Stimulated activated CD8-positive, alpha-beta memory T cell treated with anti-CD3 and anti-CD28 coated beads, Interleukin-15, amount 100 ng/mL, for 24 hours (primary cell): ENCODE measurements around the gene EVPL.
"Not testable (repeated sequence)": the region's sequence is repeated elsewhere in the genome, so short reads cannot be mapped to it uniquely, and the experiment has no call there.

Experiments used
- DNase-seq: peaks from one replicate; pipeline ENCODE4 v3.0.0-alpha.2; 2020; ENCODE audit warnings: low read depth

The EVPL gene

GRCh38 chr17:76048025-76048605, 21.0 kb upstream of the EVPL start:
- no peak for DNase-seq

- no peak for DNase-seq
These were observed 19.0 kb upstream of the EVPL start for GRCh38 chr17:76046064-76046463.

GRCh38 chr17:76044475-76045007, 17.4 kb upstream of the EVPL start:
- not testable (repeated sequence) for DNase-seq

- not testable (repeated sequence) for DNase-seq
These were observed 15.8 kb upstream of the EVPL start for GRCh38 chr17:76042868-76043267.

- DNase-seq: no peak
These were observed 13.3 kb upstream of the EVPL start for GRCh38 chr17:76040376-76040775.

- DNase-seq: no peak
These were observed 12.0 kb upstream of the EVPL start for GRCh38 chr17:76039121-76039520.

- DNase-seq: no peak
These were observed 10.9 kb upstream of the EVPL start for GRCh38 chr17:76038050-76038449.

- no peak for DNase-seq
These were observed 9.6 kb upstream of the EVPL start for GRCh38 chr17:76036497-76037261.

GRCh38 chr17:76034428-76035350, 7.6 kb upstream of the EVPL start:
- no peak for DNase-seq

- DNase-seq: no peak
These were observed 6.0 kb upstream of the EVPL start for GRCh38 chr17:76033139-76033538.

- no peak for DNase-seq
These were observed 5.6 kb upstream of the EVPL start for GRCh38 chr17:76032780-76033108.

GRCh38 chr17:76032073-76032779, 5.1 kb upstream of the EVPL start:
- no peak for DNase-seq

GRCh38 chr17:76026714-76027158, 370 bp downstream of the EVPL start:
- DNase-seq: no peak

GRCh38 chr17:76025294-76025693, 1.8 kb downstream of the EVPL start:
- no peak for DNase-seq

- DNase-seq: no peak
These were observed 2.8 kb downstream of the EVPL start for GRCh38 chr17:76024353-76024752.

GRCh38 chr17:76023900-76024237, 3.2 kb downstream of the EVPL start:
- DNase-seq: no peak

- DNase-seq: no peak
These were observed 3.9 kb downstream of the EVPL start for GRCh38 chr17:76022973-76023899.

GRCh38 chr17:76022285-76022684, 4.8 kb downstream of the EVPL start:
- DNase-seq: no peak

- no peak for DNase-seq
These were observed 7.2 kb downstream of the EVPL start for GRCh38 chr17:76019833-76020467.

GRCh38 chr17:76018801-76019200, 8.3 kb downstream of the EVPL start:
- no peak for DNase-seq

- DNase-seq: no peak
These were observed 8.8 kb downstream of the EVPL start for GRCh38 chr17:76018340-76018680.
